Liver (tissue), 9 donors: ENCODE data around the gene ELAVL2. TPM values are rescaled to one million over a fixed set of nuclear protein-coding genes. Genes with fewer than 3 reads are reported as not detected.

Experiments
- DNase-seq: peaks from one replicate; pipeline ENCODE4 v3.0.0-alpha.2; 2017; ENCODE audit warnings: low spot score
- H3K27ac ChIP-seq, 2 donors: one replicate each; pipeline ENCODE4 v1.7.0; 2013; ENCODE audit warnings: inconsistent platforms in 2 of 2, low read length in 2 of 2, control low read depth in 1 of 2, low read depth in 1 of 2, mild to moderate bottlenecking in 1 of 2
- H3K27me3 ChIP-seq, 4 donors: one replicate each; pipeline versions ENCODE4 v1.6.1 to v1.7.0; 2013; ENCODE audit warnings: low read length in 3 of 4, inconsistent platforms in 1 of 4, mild to moderate bottlenecking in 1 of 4, moderate library complexity in 1 of 4; ENCODE audit not compliant: control insufficient read depth in 4 of 4, insufficient read depth in 4 of 4
- H3K36me3 ChIP-seq, 4 donors: one replicate each; pipeline versions ENCODE4 v1.6.1 to v1.7.0; 2013; ENCODE audit warnings: low read length in 3 of 4, mild to moderate bottlenecking in 3 of 4, low read depth in 1 of 4, moderate library complexity in 1 of 4; ENCODE audit not compliant: control insufficient read depth in 4 of 4, insufficient read depth in 3 of 4
- H3K4me1 ChIP-seq, 4 donors: one replicate each; pipeline versions ENCODE4 v1.6.1 to v1.7.0; 2013; ENCODE audit warnings: low read length in 3 of 4, mild to moderate bottlenecking in 3 of 4, moderate library complexity in 1 of 4; ENCODE audit not compliant: control insufficient read depth in 4 of 4, insufficient read depth in 4 of 4
- H3K4me3 ChIP-seq, 3 donors: one replicate each; pipeline versions ENCODE4 v1.6.1 to v1.7.0; 2013; ENCODE audit warnings: low read length in 3 of 3, control low read depth in 1 of 3, low read depth in 1 of 3, mild to moderate bottlenecking in 1 of 3
- H3K9ac ChIP-seq, 2 donors: one replicate each; pipeline ENCODE4 v1.7.0; 2013; ENCODE audit warnings: low read length in 2 of 2, mild to moderate bottlenecking in 2 of 2, moderate library complexity in 2 of 2, control low read depth in 1 of 2, low read depth in 1 of 2
- H3K9me3 ChIP-seq, 4 donors: one replicate each; pipeline versions ENCODE4 v1.6.1 to v1.7.0; 2013; ENCODE audit warnings: low read length in 3 of 4; ENCODE audit not compliant: control insufficient read depth in 4 of 4
- ATF3 ChIP-seq: IDR thresholded peaks from 2 replicates; pipeline ENCODE4 v1.6.1; 2016; ENCODE audit warnings: antibody characterized with exemption
- CTCF ChIP-seq: fragments of 150-350 bp; IDR thresholded peaks from 2 replicates; pipeline ENCODE4 v1.5.1; 2017; ENCODE audit warnings: improper control_type of control experiment, low read depth, low read length; ENCODE audit not compliant: missing input control
- EGR1 ChIP-seq, 2 donors: IDR thresholded peaks; 2 replicates each; pipeline ENCODE4 v1.6.1; 2016 to 2018; ENCODE audit warnings: antibody characterized with exemption in 2 of 2, low read depth in 2 of 2
- FOXA1 ChIP-seq: IDR thresholded peaks from 2 replicates; pipeline ENCODE4 v1.6.1; 2016; ENCODE audit warnings: antibody characterized with exemption
- FOXA2 ChIP-seq: IDR thresholded peaks from 2 replicates; pipeline ENCODE4 v1.6.1; 2016; ENCODE audit warnings: antibody characterized with exemption
- GABPA ChIP-seq, 2 donors: IDR thresholded peaks in 1 of 2; conservative IDR thresholded peaks in 1 of 2; 2 replicates each; pipeline ENCODE4 v1.6.1; 2016; ENCODE audit warnings: antibody characterized with exemption in 2 of 2, mild to moderate bottlenecking in 1 of 2, moderate library complexity in 1 of 2
- HNF4A ChIP-seq, 2 donors: conservative IDR thresholded peaks; 2 replicates each; pipeline ENCODE4 v1.6.1; 2016; ENCODE audit warnings: antibody characterized with exemption in 2 of 2, mild to moderate bottlenecking in 2 of 2
- HNF4G ChIP-seq: IDR thresholded peaks from 2 replicates; pipeline ENCODE4 v1.6.1; 2016; ENCODE audit warnings: antibody characterized with exemption
- JUND ChIP-seq, 2 donors: IDR thresholded peaks; 2 replicates each; pipeline ENCODE4 v1.6.1; 2016; ENCODE audit warnings: antibody characterized with exemption in 2 of 2
- MAX ChIP-seq: IDR thresholded peaks from 2 replicates; pipeline ENCODE4 v1.6.1; 2016; ENCODE audit warnings: antibody characterized with exemption
- NR2F2 ChIP-seq: IDR thresholded peaks from 2 replicates; pipeline ENCODE4 v1.6.1; 2016; ENCODE audit warnings: antibody characterized with exemption
- RAD21 ChIP-seq, 2 donors: IDR thresholded peaks; 2 replicates each; pipeline ENCODE4 v1.6.1; 2016; ENCODE audit warnings: antibody characterized with exemption in 2 of 2, mild to moderate bottlenecking in 2 of 2
- REST ChIP-seq: IDR thresholded peaks from 2 replicates; pipeline ENCODE4 v1.6.1; 2016; ENCODE audit warnings: antibody characterized with exemption, mild to moderate bottlenecking
- RXRA ChIP-seq, 2 donors: IDR thresholded peaks; 2 replicates each; pipeline ENCODE4 v1.6.1; 2017 to 2018; ENCODE audit warnings: antibody characterized with exemption in 2 of 2, mild to moderate bottlenecking in 1 of 2
- SP1 ChIP-seq: IDR thresholded peaks from 2 replicates; pipeline ENCODE4 v1.6.1; 2018; ENCODE audit warnings: antibody characterized with exemption, mild to moderate bottlenecking
- TAF1 ChIP-seq: conservative IDR thresholded peaks from 2 replicates; pipeline ENCODE4 v1.6.1; 2016; ENCODE audit warnings: antibody characterized with exemption, mild to moderate bottlenecking
- YY1 ChIP-seq: IDR thresholded peaks from 2 replicates; pipeline ENCODE4 v1.6.1; 2016; ENCODE audit warnings: antibody characterized with exemption, mild to moderate bottlenecking
- ZBTB33 ChIP-seq: IDR thresholded peaks from 2 replicates; pipeline ENCODE4 v1.6.1; 2016; ENCODE audit warnings: antibody characterized with exemption
- WGBS: extraction: QIAGEN DNeasy Blood & Tissue Kit; methylation state at CpG from one replicate; pipeline ENCODE4 v1.1.7; 2013; 5-methylcytosine and 5-hydroxymethylcytosine counted together
- polyA plus RNA-seq, 2 donors: library from polyadenylated mRNA; stranded (reverse) in 1 of 2; unstranded in 1 of 2; fragments of 200-250 nt in 1 of 2; fragments of >200 nt in 1 of 2; fragmentation: Nextera tagmentation in 1 of 2; extraction: Ambion mirVana in 1 of 2; gene quantifications; one replicate each; pipeline versions ENCODE4 v1.2.1 to v1.2.3, GENCODE V29; 2013 to 2015
- total RNA-seq, 2 donors: library from RNA; depleted of rRNA; stranded (reverse); fragments of >200 nt; gene quantifications; one replicate each; pipeline ENCODE4 v1.2.3, GENCODE V29; 2014
- donor health status: healthy.
- donor health status: healthy.
- donor health status: healthy.
- donor health status: healthy.
- donor health status: healthy.

The ELAVL2 gene
- total and polyA plus RNA-seq, 4 donors = 0.19 TPM; not detected in 3

- Histone ChIP-seq H3K4me1 (peaks cover 14 to 32% (median 18%) of the 10 kb centered on the region in 4 donors), H3K27ac (no peak overlapping the region), H3K4me3 (no peak overlapping the region), H3K27me3 (peaks cover 0 to 30% (median 18%) of the 10 kb centered on the region in 4 donors), H3K9ac (no peak overlapping the region), H3K9me3 (peaks cover 0 to 5% (median 2%) of the 10 kb centered on the region in 4 donors), H3K36me3 (no peaks in the 10 kb centered on the region)
- DNase-seq = no peak
- 20% methylated on average over 11 of the region's 11 CpGs for WGBS
- TF ChIP-seq FOXA1 = no peak
- no peak for TF ChIP-seq ATF3
- no peak for TF ChIP-seq REST
- TF ChIP-seq SP1 = no peak
- no peak for TF ChIP-seq RAD21 (IDR thresholded peaks at IDR 0.05)
- no peak for TF ChIP-seq JUND (IDR thresholded peaks at IDR 0.05)
- no peak for TF ChIP-seq TAF1
- TF ChIP-seq HNF4A (conservative IDR thresholded peaks at IDR 0.05) = no peak
- TF ChIP-seq RXRA (IDR thresholded peaks at IDR 0.05) = no peak
- no peak for TF ChIP-seq EGR1 (IDR thresholded peaks at IDR 0.05; ENCODE audit: low read depth in 2 of 2)
- no peak for TF ChIP-seq MAX
- TF ChIP-seq FOXA2 = no peak
- no peak for TF ChIP-seq GABPA (IDR thresholded peaks at IDR 0.05 in 1 of 2, conservative IDR thresholded peaks at IDR 0.05 in 1 of 2)
- TF ChIP-seq CTCF = no peak
- no peak for TF ChIP-seq ZBTB33
- TF ChIP-seq NR2F2 = no peak
- no peak for TF ChIP-seq HNF4G
- no peak for TF ChIP-seq YY1
Measured at GRCh38 chr9:23823269-23823668, 2.8 kb downstream of the ELAVL2 start.
